Hepatocyte (in vitro differentiated cells): ENCODE measurements around the gene MRPL19. TPM values are rescaled to one million over a fixed set of nuclear protein-coding genes. Genes with fewer than 3 reads are reported as not detected.
A peak's percentile ranks its signal among the peaks of the same experiment; 100 is the strongest.

Experiments used
- DNase-seq: peaks from one replicate; pipeline ENCODE4 v3.0.0-alpha.2; 2016; ENCODE audit warnings: low spot score
- H2AFZ ChIP-seq: fragments of 200-600 bp; sonication (generic); 2 replicates; pipeline ENCODE4 v1.6.0; 2016; ENCODE audit warnings: antibody characterized with exemption, mild to moderate bottlenecking
- H3K27ac ChIP-seq: fragments of 200-600 bp; sonication (generic); 2 replicates; pipeline ENCODE4 v1.5.1; 2016; ENCODE audit warnings: mild to moderate bottlenecking
- H3K27me3 ChIP-seq: fragments of 200-600 bp; sonication (generic); 2 replicates; pipeline ENCODE4 v1.6.1; 2016
- H3K36me3 ChIP-seq: fragments of 200-600 bp; sonication (generic); replicated peaks from 2 replicates; pipeline ENCODE4 v1.5.1; 2016; ENCODE audit warnings: low read depth; ENCODE audit not compliant: insufficient read depth
- H3K4me1 ChIP-seq: fragments of 200-600 bp; sonication (generic); 2 replicates; pipeline ENCODE4 v1.5.1; 2016; ENCODE audit warnings: mild to moderate bottlenecking, moderate library complexity; ENCODE audit not compliant: insufficient read depth
- H3K4me2 ChIP-seq: fragments of 200-600 bp; sonication (generic); 2 replicates; pipeline ENCODE4 v1.6.0; 2016
- H3K4me3 ChIP-seq: fragments of 200-600 bp; sonication (generic); 2 replicates; pipeline ENCODE4 v1.5.1; 2016; ENCODE audit warnings: mild to moderate bottlenecking
- H3K79me2 ChIP-seq: fragments of 200-600 bp; sonication (generic); 2 replicates; pipeline ENCODE4 v1.6.0; 2017; ENCODE audit warnings: mild to moderate bottlenecking
- H3K9me2 ChIP-seq: fragments of 200-600 bp; sonication (generic); replicated peaks from 2 replicates; pipeline ENCODE4 v1.6.0; 2017; ENCODE audit warnings: mild to moderate bottlenecking; ENCODE audit not compliant: insufficient read depth
- H3K9me3 ChIP-seq: fragments of 200-600 bp; sonication (generic); 2 replicates; pipeline ENCODE4 v1.5.1; 2016; ENCODE audit warnings: low read depth, mild to moderate bottlenecking
- H4K20me1 ChIP-seq: fragments of 200-600 bp; sonication (generic); 2 replicates; pipeline ENCODE4 v1.6.0; 2016; ENCODE audit warnings: mild to moderate bottlenecking; ENCODE audit not compliant: insufficient read depth, poor library complexity, severe bottlenecking
- CTCF ChIP-seq: fragments of 200-600 bp; sonication (generic); IDR thresholded peaks from 2 replicates; pipeline ENCODE4 v1.5.1; 2016; ENCODE audit warnings: antibody characterized with exemption, mild to moderate bottlenecking; ENCODE audit not compliant: poor library complexity
- EZH2 ChIP-seq: fragments of 200-600 bp; sonication (generic); IDR thresholded peaks from 2 replicates; pipeline ENCODE4 v1.6.1; 2016; ENCODE audit warnings: antibody characterized with exemption, mild to moderate bottlenecking, borderline replicate concordance
- EZH2phosphoT487 ChIP-seq: fragments of 200-600 bp; sonication (generic); IDR thresholded peaks from one replicate; pipeline ENCODE4 v1.6.1; 2018; ENCODE audit warnings: antibody characterized with exemption, mild to moderate bottlenecking, low read depth, moderate library complexity; ENCODE audit not compliant: unreplicated experiment, severe bottlenecking
- WGBS: methylation state at CpG from one replicate; pipeline ENCODE4 v1.1.6; 2016; ENCODE audit warnings: low lambda C conversion rate; ENCODE audit errors: missing lambda C conversion rate; 5-methylcytosine and 5-hydroxymethylcytosine counted together
- polyA plus RNA-seq: library from polyadenylated mRNA; unstranded; fragments of >200 nt; fragmentation: Nextera tagmentation; extraction: Ambion mirVana; gene quantifications from 2 replicates; pipeline ENCODE4 v1.2.1, GENCODE V29; 2016
- total RNA-seq: library from RNA; depleted of rRNA; stranded (reverse); fragments of >200 nt; gene quantifications from 2 replicates; pipeline ENCODE4 v1.2.3, GENCODE V29; 2014

MRPL19 gene
- total and polyA plus RNA-seq, 2 experiments from 2014 or later = 47.9 to 68.7 TPM

DNA sequence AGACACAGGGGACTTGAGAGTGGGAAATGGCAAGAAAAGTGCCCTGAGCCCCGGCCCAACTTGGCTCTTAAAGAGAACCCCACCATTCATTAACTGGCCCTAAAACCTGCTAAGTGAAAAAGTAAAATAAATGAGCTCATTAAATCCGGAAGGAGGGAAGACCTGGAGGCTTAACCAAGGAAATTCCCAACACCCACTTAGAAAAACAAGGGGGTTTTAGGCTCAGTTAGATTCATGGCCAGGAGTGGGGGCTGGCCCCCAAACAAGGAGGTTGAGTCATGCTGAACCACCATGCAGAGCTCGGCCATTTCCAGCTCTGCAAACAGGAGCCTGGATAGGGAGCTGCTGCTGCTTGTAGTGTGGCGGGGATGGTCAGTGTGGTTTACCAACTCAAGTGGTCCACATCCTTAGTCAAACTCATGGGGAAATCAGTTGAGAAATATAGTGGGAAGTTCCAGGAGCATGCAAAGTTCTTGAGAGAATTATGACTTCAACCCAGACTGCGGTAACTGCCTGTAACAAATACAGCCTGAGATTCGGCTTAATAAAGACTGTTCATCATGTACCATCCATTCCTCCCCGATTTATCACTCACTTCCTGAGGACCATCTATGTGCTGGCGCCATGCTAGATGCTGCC lies 39.7 kb upstream of the MRPL19 start:
- H4K20me1 ChIP-seq = no peaks in the 10 kb centered on the region
- H3K4me1 ChIP-seq = peaks cover 19% of the 10 kb centered on the region
- no peak for DNase-seq
- no peak overlapping the region for H2AFZ ChIP-seq
- no peaks in the 10 kb centered on the region for H3K27me3 ChIP-seq
- no peak overlapping the region for H3K27ac ChIP-seq
- H3K79me2 ChIP-seq = no peaks in the 10 kb centered on the region
- H3K9me2 ChIP-seq = no peaks in the 10 kb centered on the region
- no peak for TF ChIP-seq EZH2
- no peak overlapping the region for H3K4me2 ChIP-seq
- H3K9me3 ChIP-seq = no peaks in the 10 kb centered on the region
- H3K4me3 ChIP-seq = no peak overlapping the region
- 87% methylated on average over 8 of the region's 8 CpGs for WGBS
- no peaks in the 10 kb centered on the region for H3K36me3 ChIP-seq

DNA sequence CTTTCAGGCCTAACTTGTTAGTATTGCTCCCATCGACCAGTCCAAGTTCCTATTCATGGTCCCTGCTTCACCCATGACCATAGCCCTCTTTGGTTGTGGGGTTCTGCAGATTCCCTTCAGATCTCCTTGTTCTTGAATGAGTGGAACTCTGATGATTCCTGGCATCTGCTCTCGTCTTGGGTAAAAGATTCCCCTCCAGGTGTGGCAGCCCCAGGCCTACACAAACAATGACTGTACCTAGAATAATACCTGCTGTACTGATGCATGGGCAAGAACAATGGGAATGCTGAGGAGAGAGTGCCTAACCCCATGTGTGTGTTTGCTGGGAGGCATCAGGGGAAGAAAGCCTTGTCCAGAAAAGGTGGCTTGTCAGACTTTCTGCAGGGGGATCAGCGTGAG lies 39.2 kb upstream of the MRPL19 start:
- no peak for TF ChIP-seq CTCF
- TF ChIP-seq EZH2phosphoT487 = no peak
- TF ChIP-seq EZH2 = no peak
- no peaks in the 10 kb centered on the region for H3K27me3 ChIP-seq
- peaks cover 15% of the 10 kb centered on the region for H3K4me1 ChIP-seq
- no peaks in the 10 kb centered on the region for H3K9me3 ChIP-seq
- H3K4me3 ChIP-seq = no peak overlapping the region
- H2AFZ ChIP-seq = no peak overlapping the region
- no peak for DNase-seq
- no peaks in the 10 kb centered on the region for H3K9me2 ChIP-seq
- no peaks in the 10 kb centered on the region for H3K36me3 ChIP-seq
- H3K27ac ChIP-seq = no peak overlapping the region
- WGBS = 97% methylated on average over 3 of the region's 3 CpGs
- H3K4me2 ChIP-seq = no peak overlapping the region
- H4K20me1 ChIP-seq = no peaks in the 10 kb centered on the region
- no peaks in the 10 kb centered on the region for H3K79me2 ChIP-seq

- peak overlapping the region; percentile 84 for H3K4me2 ChIP-seq
- H2AFZ ChIP-seq = no peak overlapping the region
- H3K4me1 ChIP-seq = peaks cover 11% of the 10 kb centered on the region
- no peaks in the 10 kb centered on the region for H3K27me3 ChIP-seq
- no peaks in the 10 kb centered on the region for H3K9me3 ChIP-seq
- H3K4me3 ChIP-seq = no peak overlapping the region
- DNase-seq = no peak
- H3K36me3 ChIP-seq = no peaks in the 10 kb centered on the region
- H3K27ac ChIP-seq = no peak overlapping the region
- no peaks in the 10 kb centered on the region for H4K20me1 ChIP-seq
- WGBS = 77% methylated on average over 7 of the region's 7 CpGs
- H3K79me2 ChIP-seq = no peaks in the 10 kb centered on the region
- no peak for TF ChIP-seq CTCF
- no peak for TF ChIP-seq EZH2phosphoT487
- no peak for TF ChIP-seq EZH2
- H3K9me2 ChIP-seq = no peaks in the 10 kb centered on the region
Observed at GRCh38 chr2:75607988-75608683, 38.4 kb upstream of the MRPL19 start.

DNA sequence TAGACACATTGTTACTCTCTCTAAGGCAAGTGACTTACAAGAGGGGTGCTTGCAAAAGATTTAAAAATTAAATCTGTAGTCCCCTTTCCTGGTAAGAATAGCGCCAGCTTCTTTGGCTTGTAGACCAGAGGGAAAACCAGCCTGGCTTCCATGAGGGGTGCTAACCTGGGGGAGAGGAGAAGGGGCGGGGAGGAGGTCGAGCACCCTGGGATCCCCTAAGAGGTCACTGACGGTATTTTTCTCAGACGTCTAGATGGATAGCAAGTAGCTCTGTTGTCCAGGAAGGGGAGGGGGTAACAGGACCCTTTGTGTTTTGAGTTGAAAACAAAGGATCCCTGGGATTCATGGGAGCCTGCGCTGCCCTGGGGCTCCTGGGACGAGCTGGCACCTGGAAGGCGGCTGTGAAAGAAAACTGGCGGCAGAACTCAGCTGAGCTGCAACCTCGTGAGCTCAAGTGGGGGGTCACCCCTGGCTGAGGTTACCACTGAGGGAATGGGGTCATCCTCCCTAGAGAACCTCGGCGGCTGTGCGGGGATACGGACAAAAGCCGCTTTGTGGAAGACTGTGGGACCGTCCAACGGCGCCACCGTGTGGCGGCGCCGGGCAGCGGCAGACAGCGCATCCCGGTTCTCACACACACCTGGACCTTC lies 37.8 kb upstream of the MRPL19 start:
- Histone ChIP-seq H3K27me3 (no peaks in the 10 kb centered on the region), H3K36me3 (no peaks in the 10 kb centered on the region), H2AFZ (peak overlapping the region; percentile 65), H3K9me2 (no peaks in the 10 kb centered on the region), H3K27ac (no peak overlapping the region), H3K9me3 (no peaks in the 10 kb centered on the region), H3K4me1 (peaks cover 9% of the 10 kb centered on the region), H4K20me1 (no peaks in the 10 kb centered on the region), H3K79me2 (no peaks in the 10 kb centered on the region), H3K4me3 (no peak overlapping the region), H3K4me2 (peak overlapping the region; percentile 84)
- TF ChIP-seq CTCF (peak; percentile 99), EZH2phosphoT487 (no peak)
- WGBS = 11% methylated on average over 25 of the region's 25 CpGs
- DNase-seq = peak; percentile 77
